AG08396 (cell line): ENCODE data around the gene SPATA7.

Source experiments
- DNase-seq: peaks from one replicate; pipeline ENCODE4 v3.0.0; 2012; ENCODE audit warnings: low spot score, mixed read lengths

Gene SPATA7

DNA sequence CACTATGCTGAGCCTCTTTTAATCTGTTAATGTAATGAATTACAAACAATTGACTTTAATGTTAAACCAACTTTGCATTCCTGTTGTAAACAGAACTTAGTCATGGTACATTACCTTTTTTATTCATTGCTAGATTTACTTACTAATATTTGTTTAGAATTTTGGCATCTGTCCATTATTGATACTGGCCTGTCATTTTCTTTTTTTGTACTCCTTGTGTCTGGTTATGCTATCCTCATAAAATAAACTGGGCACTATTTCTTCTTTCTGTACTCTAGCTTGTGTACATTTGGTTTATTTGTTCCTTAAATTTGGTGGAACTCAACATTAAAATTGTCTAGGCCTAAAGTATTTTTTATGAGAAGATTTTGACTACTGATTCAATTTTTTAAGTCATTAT lies 32.1 kb downstream of the SPATA7 start:
- DNase-seq = no peak

DNA sequence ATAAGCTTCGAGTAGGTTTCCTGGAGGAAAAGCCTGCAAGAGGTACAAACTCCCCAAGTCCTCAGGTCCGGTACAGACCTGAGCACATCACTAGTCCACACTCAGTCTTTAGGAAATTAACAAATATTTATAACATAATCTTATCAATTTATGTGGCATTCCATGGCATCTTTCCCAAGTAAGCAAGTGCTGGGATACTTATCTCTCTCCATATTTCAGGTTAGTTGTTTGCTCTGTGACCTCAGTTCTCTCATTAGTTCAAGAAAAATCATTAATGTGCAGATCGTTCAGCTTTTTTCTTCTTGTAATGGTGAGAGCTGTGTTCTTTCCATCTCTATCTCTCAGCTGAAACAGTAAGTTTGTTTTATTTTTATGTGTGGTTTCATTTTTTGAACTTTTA lies 34.7 kb downstream of the SPATA7 start:
- no peak for DNase-seq

- no peak for DNase-seq
Measured at GRCh38 chr14:88421286-88421685, 35.8 kb downstream of the SPATA7 start.

DNA sequence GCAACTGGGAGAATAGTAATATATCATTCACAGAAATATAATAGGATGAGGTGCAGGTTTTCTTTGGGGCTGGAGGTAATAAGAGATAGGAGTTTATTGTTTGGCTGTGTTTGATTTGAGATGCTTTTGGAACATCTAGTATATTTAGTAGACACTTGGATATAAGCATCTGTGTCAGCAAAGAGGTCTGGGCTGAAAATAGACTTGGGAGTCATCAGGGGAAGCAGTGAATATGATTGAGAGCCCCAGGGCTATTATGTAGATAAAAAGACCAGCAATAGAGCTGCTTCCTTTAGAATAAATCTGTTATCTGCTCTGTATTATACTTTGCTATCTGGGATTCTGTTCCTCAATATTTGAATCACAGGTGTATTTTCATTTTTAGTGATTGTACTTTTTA lies 36.6 kb downstream of the SPATA7 start:
- no peak for DNase-seq

GRCh38 chr14:88422919-88423650 lies 37.6 kb downstream of the SPATA7 start:
- DNase-seq = peak; percentile 32

- DNase-seq = no peak
Measured at GRCh38 chr14:88424573-88424972, 39.1 kb downstream of the SPATA7 start.

DNA sequence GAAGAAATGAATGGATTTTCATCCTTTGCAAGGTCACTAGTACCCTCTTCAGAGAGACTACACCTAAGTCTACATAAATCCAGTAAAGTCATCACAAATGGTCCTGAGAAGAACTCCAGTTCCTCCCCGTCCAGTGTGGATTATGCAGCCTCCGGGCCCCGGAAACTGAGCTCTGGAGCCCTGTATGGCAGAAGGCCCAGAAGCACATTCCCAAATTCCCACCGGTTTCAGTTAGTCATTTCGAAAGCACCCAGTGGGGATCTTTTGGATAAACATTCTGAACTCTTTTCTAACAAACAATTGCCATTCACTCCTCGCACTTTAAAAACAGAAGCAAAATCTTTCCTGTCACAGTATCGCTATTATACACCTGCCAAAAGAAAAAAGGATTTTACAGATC lies 40.8 kb downstream of the SPATA7 start:
- DNase-seq = peak; percentile 9

GRCh38 chr14:88430976-88431375 lies 45.5 kb downstream of the SPATA7 start:
- DNase-seq = no peak

DNA sequence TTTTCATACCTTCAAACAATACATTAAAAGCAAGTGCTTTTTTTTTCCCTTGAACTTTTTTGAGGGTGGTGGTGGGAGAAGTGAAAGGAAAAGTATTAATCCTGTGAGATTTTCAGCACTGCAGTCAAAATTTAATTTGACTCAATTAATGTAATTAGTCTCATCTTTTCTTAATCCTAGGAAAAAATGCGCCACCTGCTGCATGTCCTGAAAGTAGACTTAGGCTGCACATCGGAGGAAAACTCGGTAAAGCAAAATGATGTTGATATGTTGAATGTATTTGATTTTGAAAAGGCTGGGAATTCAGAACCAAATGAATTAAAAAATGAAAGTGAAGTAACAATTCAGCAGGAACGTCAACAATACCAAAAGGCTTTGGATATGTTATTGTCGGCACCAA lies 52.2 kb downstream of the SPATA7 start:
- no peak for DNase-seq

- no peak for DNase-seq
Measured at GRCh38 chr14:88439088-88439487, 53.6 kb downstream of the SPATA7 start.

- DNase-seq = no peak
Measured at GRCh38 chr14:88452231-88452630, 66.8 kb downstream of the SPATA7 start.

- DNase-seq = no peak
Measured at GRCh38 chr14:88454886-88455285, 69.4 kb downstream of the SPATA7 start.

DNA sequence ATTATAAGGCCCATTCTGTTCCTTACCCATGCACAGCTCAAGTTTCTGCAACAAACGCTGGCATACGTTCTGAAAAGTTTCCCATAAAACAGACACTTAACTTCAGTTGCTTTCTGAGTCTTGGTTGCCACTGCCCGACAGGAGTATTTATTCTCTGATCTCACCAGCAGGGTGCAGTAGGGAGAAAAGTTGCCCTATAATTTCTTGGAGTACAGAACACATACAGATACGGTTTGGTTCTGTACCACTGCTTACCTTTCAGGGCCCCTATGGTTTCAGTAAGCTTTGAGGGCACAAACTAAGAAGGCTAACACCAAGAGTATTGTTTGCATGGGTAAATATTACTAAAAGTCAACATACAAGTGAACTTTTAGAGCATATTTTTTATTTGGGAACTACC lies 77.9 kb downstream of the SPATA7 start:
- no peak for DNase-seq

DNA sequence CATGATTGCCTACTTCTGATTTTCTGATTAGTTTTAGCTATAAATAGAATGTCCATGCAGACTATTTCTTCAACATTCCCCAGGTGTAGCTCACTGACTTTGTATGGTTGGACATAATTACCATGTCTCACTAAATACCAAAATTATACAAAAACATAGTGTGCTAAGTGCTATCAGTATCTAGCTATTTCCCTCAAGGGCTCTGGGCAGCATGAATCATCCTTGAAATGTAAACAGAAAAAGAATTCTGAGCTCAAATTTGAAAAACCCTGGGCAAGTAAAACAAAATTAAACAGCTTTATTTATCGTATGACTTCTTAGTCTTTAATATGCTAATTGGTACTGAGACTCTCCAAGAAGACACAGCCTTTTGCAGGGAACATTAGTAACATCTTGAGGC lies 82.9 kb downstream of the SPATA7 start:
- DNase-seq = peak; percentile 66

- no peak for DNase-seq
Measured at GRCh38 chr14:88470542-88471440, 85.3 kb downstream of the SPATA7 start.

- DNase-seq = no peak
Measured at GRCh38 chr14:88473791-88474190, 88.3 kb downstream of the SPATA7 start.

DNA sequence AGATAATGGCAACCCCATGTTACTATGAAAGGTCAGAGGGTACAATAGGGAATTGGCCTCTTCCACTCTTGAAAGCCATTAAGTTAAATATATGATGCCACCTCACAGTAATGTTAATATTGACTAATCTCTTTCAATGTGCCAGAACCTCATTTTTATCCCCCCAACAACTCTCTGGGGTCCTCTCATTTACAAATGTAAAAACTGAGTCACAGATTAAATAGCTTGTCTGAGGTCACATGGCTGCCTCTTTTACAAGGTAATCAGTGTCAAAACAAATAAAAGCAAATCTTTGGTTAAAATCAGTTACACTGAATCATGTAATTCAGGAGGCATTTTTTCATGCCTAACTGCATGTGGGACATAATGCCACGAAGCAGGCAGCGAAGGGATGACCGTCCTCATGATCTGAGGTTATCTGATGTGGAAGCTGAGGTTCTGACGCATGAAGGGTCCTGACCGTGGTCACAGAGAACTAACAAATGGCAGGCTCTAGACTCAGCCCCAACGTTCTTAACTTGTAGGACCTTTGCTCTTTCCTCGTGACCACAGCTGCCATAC lies 90.8 kb downstream of the SPATA7 start:
- no peak for DNase-seq

GRCh38 chr14:88476825-88477224 lies 91.4 kb downstream of the SPATA7 start:
- DNase-seq = no peak

DNA sequence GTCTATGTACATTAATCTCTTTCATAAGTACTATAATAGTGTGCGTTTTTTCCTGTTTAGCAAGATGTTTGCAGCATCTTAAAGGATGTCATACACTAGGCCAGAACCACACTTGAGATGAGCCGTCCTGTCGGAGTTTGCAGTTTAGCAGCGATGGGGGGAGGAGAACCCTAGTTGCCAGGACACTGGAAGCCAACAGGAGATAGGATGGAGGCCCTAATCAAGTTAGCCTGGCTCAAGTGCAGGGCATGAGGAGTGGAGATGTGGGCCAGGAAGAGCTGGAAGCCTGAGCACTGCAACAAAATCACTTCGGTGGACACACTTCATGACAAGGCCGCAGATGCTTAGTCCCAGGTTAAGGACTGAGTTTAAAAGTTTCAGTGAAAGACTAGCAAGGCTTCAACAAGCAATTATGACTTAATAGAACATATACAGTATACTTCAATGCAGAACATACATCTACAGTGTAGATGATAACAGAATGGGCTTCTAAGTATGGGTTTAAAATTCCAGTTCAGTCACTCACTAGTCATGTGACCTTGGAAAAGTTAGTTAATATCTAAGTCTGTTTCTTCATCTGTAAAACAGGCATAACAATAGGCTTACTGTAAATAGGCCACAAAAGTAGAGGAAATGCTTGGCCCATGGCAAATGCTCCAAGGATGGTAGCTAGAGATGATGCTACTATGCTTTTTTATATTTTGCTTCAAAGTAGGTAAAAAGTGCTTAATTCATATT lies 92.2 kb downstream of the SPATA7 start:
- peak; percentile 46 for DNase-seq

- no peak for DNase-seq
Measured at GRCh38 chr14:88478931-88479330, 93.5 kb downstream of the SPATA7 start.

- DNase-seq = no peak
Measured at GRCh38 chr14:88479574-88479987, 94.1 kb downstream of the SPATA7 start.

GRCh38 chr14:88481059-88481458 lies 95.6 kb downstream of the SPATA7 start:
- DNase-seq = no peak
